GM21390 (cell line): ENCODE results near the gene NCAPH2.
"Not testable (repeated sequence)": the region's sequence is repeated elsewhere in the genome, so short reads cannot be mapped to it uniquely, and the experiment has no call there.

ENCODE experiments used
- ATAC-seq: cut with Tn5 transposase; IDR thresholded peaks from one replicate; pipeline ENCODE4 v1.9.1; 2021; ENCODE audit not compliant: unreplicated experiment

NCAPH2 gene

GRCh38 chr22:50529416-50529896 is 21.4 kb downstream of the NCAPH2 start:
- ATAC-seq = no peak

- ATAC-seq = peak; percentile 20
These were observed 22.0 kb downstream of the NCAPH2 start, which contains the start of gene TYMP for GRCh38 chr22:50529897-50530579. Gene TYMP, minus strand, starts transcription at chr22:50530012. Its CDS starts 303 bp downstream, at chr22:50529709.

GRCh38 chr22:50530580-50530876 is 22.5 kb downstream of the NCAPH2 start:
- ATAC-seq = no peak

GRCh38 chr22:50530877-50531545 is 23.0 kb downstream of the NCAPH2 start:
- ATAC-seq = no peak

DNA sequence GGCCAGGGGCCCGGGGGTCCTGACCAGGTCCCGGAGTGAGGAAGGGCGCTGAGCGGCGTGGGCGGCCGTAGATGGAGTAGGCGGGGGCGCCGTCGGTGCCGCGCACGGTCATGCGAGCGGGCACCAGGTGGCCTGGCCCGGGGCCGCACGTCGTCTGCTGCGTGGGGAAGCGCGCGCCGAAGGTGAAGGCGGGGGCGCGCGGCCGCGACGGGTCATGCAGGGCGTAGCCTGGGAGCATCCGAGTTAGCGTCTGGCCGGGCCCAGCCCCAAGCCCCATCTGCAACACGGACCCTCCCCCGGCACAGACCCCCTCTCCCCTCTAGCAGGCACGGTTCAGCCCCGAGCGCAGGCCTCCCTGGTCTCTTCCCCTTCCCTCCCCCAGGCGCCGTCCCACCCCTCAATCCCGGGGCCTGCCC is 23.5 kb downstream of the NCAPH2 start:
- ATAC-seq = no peak

GRCh38 chr22:50531962-50532674 is 24.1 kb downstream of the NCAPH2 start:
- ATAC-seq = no peak

GRCh38 chr22:50532824-50533796 is 25.1 kb downstream of the NCAPH2 start:
- ATAC-seq = no peak

- not testable (repeated sequence) for ATAC-seq
These were observed 26.1 kb downstream of the NCAPH2 start for GRCh38 chr22:50533856-50534711.

DNA sequence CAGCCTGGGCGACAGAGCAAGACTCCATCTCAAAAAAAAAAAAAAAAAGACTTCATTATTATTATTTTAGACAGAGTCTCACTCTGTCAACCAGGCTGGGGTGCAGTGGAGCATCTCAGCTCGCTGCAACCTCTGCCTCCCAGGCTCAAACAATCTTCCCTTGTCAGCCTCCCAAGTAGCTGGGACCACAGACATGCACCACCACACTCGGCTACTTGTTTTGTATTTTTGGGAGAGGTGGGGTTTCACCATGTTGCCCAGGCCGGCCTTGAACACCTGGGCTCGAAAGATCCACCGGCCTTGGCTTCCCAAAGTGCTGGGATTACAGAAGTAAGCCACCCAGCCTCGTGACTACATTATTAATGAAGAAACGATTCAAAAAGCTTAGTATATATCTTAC is 27.1 kb downstream of the NCAPH2 start:
- ATAC-seq = no peak

DNA sequence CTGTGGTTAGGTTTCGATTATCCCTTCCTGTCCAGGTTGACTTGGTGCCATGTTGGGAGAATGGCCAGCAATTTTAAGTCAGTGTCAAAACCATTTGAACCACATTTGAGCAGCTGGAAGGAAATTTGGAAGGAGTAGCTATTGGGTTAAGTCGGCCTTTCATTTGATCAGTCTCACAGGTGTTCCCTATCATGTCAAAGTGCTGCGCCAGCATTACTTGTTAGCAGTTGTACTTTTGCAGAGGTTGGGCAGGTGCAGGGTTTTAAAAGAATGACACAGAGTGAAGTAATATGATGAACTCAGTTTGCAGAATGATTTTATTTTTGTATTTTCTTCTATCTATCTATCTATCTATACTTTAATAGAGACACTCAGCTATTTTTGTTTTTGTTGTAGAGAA is 28.2 kb downstream of the NCAPH2 start:
- ATAC-seq = no peak

GRCh38 chr22:50537765-50538164 is 29.7 kb downstream of the NCAPH2 start:
- no peak for ATAC-seq

DNA sequence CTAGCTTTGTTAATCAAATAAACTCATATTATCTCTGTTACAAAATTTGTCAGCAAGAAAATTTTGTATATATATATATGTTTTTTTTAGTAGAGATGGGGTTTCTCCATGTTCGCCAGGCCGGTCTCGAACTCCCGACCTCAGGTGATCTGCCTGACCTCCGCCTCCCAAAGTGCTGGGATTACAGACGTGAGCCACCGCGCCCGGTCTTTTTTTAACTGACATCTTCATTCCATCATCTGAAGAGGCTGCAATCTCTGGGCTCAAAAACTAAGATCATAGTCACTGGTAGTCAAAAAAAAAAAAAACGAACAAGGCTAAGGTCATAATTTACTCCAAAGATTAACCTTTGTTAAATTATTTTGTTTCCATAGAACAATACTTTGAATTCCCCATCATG is 32.4 kb downstream of the NCAPH2 start:
- no peak for ATAC-seq

DNA sequence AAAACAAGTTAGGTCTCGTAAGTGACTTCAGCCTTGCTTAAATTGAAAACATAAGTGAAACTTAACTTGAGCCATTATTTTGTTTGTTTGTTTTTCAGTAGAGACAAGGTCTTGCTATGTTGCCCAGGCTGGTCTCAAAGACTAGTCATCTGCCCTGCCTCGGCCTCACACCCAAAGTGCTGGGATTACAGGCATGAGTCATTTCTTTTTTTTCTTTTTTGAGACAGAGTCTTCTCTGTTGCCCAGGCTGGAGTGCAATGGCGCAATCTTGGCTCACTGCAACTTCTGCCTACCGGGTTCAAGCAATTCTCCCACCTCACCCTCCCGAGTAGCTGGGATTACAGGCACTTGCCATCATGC is 33.6 kb downstream of the NCAPH2 start:
- not testable (repeated sequence) for ATAC-seq

GRCh38 chr22:50542416-50542927 is 34.4 kb downstream of the NCAPH2 start:
- ATAC-seq = no peak

- ATAC-seq = no peak
These were observed 36.2 kb downstream of the NCAPH2 start for GRCh38 chr22:50544078-50544745.

- no peak for ATAC-seq
These were observed 36.8 kb downstream of the NCAPH2 start for GRCh38 chr22:50544746-50545253.

DNA sequence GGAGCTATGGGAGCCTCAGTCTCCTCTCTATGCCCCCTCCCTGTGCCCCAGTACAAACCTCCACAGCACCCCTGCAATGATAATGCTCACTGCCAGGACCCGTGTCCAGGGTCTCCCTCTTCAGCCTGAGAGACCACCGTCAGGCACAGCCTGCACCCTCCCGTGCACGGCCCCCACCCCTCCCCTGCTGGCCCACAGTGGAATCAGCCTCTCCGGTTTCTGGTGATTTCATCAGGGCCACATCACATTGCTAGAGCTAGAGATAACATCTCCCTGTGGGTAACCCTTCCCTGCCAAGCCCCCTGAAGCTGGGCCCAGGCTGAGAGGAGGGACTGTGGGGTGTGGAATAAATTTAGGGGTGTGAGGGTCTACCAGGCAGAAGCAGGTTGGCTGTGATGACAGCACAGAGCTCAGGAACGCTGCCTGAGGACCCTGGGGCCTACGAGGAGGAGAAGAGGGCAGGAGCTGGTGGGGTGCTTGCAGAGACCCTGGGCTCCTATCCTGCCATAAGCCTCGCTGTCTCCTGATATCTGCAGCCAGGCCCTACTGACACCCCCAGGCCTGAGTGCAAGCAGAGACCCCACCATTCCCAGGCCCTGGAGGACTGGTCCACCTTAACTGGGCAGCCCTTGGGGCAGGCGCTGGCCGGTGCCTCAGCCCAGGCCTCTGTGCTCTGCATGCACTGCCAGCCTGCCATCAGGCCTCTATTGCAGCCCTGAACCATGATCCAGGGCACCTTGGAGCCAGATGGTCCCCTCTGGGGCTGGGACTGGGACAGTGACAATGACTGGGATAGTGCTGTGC is 37.7 kb downstream of the NCAPH2 start, which contains the start of gene KLHDC7B:
Gene KLHDC7B (plus strand): TSS at position 378 of the 804 bp plus-strand sequence. CDS start 345 bp downstream, at position 723.
- no peak for ATAC-seq
